Islet of Langerhans (tissue), 1 donor: ENCODE data around the gene UCN3.
"Not testable (repeated sequence)": the region's sequence is repeated elsewhere in the genome, so short reads cannot be mapped to it uniquely, and the experiment has no call there.

Experiments used
- FAIRE-seq: peaks from one replicate; lab custom pipeline; 2011; peaks lifted over from hg19 to GRCh38; lab: Jason Lieb, UNC

Gene UCN3

GRCh38 chr10:5410787-5411186, 46.0 kb downstream of the UCN3 start:
- not testable (repeated sequence) for FAIRE-seq

DNA sequence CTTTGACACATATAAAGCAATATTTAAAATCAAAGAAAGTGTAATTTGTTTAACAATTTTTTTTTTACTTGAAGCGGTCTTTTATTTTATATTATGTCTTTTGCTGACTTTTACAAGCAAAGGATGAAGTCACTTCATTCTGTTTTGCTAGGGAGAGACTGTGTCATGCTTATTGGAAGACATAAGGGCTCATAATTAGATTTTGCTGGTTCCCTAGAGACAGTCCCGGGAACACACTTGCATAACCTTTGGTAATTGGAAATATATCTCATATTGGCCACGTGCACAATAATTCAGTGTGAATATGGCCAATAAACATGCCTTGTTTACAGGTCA, 47.1 kb downstream of the UCN3 start:
- no peak for FAIRE-seq

GRCh38 chr10:5412277-5412941, 47.6 kb downstream of the UCN3 start, which contains the start of gene NET1:
Gene NET1 (plus strand): TSS chr10:5412557. CDS start chr10:5412693, 136 bp downstream.
- FAIRE-seq = peak; percentile 89

DNA sequence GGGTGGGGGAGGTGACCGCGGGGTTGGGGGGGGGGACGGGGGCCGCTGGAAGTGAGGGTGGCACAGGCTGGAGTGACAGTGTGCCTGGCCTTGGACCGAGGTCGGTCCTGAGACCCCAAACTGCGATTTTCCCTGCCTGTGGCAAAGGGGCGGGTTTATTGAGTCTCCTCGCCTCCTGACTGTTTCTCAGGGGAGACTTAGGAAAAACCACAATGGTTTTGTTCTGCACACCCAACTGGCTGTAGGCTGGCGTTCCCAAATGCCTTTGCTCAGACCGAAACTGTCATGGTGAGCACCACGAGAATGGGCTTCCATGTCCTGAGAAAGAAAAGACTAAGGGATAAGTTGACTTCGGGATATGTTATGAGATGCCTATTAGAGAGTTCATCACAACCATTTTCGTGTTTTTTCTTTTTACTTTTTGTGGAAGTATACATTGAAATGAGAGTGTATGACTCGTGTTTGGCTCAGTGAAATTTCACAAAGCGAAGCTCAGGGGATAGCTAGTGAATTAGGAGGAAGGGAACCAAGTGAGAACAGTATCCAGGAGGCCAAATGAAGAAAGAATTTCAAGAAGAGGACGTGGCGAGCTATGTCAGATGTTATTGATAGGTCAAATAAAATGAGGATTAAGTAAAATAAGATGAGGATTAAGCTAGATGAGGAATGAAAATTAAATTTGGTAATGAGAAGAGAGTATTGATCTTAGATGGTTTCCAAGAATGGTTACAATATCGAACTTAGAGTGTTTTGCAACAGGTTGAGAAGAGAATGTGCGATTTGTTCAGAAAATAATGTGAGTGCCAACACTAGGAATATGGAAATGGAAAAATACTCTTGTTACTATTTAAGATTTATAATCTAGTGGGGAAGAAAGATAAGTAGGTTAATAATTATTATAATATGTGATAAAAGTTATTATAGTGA, 48.5 kb downstream of the UCN3 start:
- no peak for FAIRE-seq

- no peak for FAIRE-seq
These were observed 52.2 kb downstream of the UCN3 start for GRCh38 chr10:5416981-5417380.

DNA sequence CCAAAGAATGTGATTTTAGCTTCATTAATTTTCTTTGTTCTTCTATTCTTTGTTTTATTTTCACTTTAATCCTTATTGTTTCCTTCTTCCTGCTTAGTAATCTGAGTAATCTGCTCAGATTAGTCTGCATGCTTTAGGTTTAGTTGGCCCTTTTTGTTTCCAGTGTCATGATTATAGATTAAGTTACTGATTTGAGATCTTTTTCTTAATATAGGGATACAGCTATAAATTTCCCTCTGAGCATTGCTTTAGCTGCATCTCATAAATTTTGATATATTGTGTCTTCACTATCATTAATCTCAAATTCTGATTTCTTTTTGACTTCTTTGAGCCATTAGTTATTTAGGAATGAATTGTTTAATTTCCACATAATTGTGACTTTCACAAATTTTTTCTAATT, 53.8 kb downstream of the UCN3 start:
- no peak for FAIRE-seq

- no peak for FAIRE-seq
These were observed 54.8 kb downstream of the UCN3 start for GRCh38 chr10:5419466-5420094.

DNA sequence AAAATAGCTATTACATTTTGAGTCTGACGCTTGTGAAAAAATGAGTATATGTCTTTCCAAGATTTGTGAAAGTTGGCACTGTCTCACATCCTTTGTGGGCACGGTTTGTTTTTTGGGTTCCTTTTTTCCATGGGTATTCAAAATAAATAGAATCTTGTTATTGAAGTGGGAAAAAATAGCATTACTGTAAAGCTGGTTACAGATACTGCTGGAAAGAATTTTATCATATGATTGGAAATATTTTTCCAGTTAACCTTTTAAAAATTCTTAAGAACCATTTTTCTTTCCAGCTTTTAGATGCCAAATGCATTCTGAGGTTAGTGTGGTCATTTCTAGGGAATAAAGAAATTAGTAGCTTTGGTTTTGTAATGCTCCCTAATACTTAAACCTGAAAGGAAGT, 59.0 kb downstream of the UCN3 start:
- FAIRE-seq = no peak
